Stimulated activated CD8-positive, alpha-beta memory T cell treated with anti-CD3 and anti-CD28 coated beads, Interleukin-4, amount 100 ng/mL, for 4 hours (primary cell): ENCODE results near the gene HOXC13.

Experiments
- DNase-seq, 2 donors: peaks; one replicate each; pipeline ENCODE4 v3.0.0-alpha.2; 2020; ENCODE audit warnings: low read depth in 2 of 2, low spot score in 1 of 2

HOXC13 gene, protein sequence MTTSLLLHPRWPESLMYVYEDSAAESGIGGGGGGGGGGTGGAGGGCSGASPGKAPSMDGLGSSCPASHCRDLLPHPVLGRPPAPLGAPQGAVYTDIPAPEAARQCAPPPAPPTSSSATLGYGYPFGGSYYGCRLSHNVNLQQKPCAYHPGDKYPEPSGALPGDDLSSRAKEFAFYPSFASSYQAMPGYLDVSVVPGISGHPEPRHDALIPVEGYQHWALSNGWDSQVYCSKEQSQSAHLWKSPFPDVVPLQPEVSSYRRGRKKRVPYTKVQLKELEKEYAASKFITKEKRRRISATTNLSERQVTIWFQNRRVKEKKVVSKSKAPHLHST

GRCh38 chr12:53938326-53939140, at the start of gene HOXC13:
TSS of gene HOXC13 (plus strand) at chr12:53938831. CDS start at chr12:53938907, 76 bp downstream.
- DNase-seq: no peak

DNA sequence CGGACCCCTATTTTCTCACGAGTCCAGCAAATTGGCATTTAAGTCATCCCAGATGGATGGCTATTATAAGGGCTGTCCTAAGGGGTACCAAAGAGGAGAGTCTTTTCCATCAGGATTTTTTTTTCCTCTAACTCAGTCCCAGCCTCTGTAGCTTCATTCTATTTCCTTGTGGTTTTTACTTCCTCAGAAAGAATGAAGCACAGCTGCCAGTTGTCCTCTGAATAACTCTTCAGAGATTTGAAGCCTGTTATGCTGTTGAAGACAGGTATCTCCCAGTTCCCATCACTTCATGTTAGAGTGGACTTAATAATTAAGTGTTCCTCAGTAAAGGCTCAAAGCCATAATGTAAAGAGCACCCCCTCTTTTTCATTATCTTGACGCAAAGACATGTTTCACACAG, 48.5 kb upstream of the HOXC13 start:
- DNase-seq: no peak

DNA sequence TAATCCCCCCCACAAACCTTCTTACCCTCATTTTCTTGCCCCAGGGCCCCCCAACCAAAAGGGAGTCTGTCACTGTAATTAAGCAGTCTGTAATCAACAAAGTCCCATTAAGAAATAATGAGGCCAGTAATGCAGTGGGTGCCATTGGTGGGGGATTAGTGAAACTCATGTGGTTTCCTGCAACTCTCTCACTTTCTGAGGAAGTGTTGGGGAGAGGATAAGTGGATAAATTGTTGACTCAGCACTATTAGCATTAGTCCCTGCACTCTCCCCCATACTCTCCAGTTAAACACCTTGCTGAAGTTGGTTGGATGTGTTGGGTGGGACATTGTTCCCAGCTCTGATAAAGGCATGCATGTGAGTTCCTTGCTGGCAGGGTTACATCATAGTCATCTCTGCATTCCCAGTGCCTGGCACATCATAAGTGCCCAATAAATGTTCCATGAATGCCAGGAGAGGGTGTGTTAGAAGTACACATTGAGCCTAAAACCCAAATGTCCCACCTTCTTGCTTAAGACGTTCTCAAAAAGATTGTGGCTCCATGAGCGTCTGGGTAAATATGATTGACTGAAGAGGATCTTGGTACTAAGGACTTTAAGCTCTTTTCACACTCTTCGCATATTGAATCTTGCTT, 45.8 kb upstream of the HOXC13 start:
- DNase-seq: no peak

GRCh38 chr12:53899230-53899629, 39.4 kb upstream of the HOXC13 start:
- no peak for DNase-seq

GRCh38 chr12:53907103-53907502, 31.5 kb upstream of the HOXC13 start:
- DNase-seq: no peak

DNA sequence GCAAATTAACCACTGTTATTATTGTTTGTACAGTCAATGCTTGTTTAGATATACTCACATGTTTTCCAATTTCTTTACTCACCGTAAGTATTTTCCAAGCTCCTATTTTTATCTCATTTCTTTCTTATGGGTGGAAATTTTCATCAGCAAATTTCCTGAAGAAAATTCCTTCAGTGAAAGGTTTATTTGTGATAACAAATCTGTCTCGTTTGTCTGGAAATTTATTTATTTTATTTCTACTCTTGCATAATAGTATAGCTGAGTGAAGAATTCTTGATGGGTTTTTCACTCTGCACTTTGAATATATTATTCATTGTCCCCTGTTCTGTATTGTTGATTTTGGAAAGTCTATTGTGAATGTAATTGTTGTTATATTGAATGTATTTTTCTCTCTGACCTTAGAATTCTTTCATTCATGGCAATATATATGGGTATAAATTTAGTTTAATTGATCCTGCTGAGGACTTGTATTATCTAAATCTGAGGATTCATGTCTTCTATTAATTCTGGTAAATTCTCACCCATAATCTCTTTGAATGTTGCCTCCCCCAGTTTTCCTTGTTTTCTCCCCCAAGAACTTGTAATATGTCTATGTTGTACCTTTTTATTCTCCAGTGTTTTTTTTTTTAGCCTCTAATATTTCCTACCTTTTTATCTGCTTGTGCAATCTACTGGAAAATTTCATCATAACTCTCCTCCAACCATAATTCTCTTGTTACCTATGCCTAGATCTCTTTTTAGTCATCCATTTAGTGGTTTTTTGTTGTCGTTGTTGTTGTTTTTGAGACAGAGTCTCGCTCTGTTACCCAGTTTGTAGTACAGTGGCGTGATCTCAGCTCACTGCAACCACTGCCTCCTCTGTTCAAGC, 21.6 kb upstream of the HOXC13 start:
- DNase-seq: no peak

DNA sequence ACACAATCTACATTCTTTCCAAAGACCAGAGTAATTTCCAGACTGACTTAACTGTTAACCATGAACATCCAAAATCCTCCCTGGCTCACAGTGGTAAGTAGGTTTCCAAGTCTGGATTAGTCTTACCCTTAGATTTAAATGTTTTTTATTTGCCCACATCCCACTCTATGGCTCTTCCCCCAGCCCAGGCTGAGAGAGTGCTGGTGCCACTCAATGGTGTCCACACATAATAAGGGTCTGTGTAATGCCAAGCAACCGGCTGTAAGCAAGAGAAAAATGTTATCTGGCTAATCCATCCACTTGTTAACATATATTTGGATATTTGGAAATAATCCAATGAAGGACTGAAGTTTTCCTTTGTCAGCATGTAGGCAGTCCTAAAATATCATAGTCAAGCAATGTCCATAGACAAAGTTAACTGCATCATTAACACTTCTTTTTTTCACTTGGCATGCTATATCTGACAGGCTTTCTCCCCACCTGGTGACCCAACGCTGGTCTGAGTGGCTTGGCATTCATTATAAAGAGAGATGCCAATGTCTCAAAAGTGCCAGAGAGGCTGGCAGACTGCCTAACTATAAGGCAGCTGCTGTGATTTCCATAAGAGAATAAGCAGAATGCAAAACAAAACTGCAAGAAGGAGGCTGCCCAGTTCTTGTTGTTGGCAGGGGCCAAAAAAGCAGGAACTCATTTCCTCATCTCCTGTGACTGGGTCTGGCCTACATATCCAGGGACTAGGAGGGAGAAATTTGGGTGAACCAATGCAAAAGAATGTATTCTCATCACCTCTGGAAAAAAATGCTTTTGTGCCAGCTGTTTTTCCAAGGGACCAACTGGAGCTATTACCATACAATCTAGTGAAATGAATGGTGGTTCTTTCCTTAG, 13.9 kb upstream of the HOXC13 start:
- DNase-seq: no peak

DNA sequence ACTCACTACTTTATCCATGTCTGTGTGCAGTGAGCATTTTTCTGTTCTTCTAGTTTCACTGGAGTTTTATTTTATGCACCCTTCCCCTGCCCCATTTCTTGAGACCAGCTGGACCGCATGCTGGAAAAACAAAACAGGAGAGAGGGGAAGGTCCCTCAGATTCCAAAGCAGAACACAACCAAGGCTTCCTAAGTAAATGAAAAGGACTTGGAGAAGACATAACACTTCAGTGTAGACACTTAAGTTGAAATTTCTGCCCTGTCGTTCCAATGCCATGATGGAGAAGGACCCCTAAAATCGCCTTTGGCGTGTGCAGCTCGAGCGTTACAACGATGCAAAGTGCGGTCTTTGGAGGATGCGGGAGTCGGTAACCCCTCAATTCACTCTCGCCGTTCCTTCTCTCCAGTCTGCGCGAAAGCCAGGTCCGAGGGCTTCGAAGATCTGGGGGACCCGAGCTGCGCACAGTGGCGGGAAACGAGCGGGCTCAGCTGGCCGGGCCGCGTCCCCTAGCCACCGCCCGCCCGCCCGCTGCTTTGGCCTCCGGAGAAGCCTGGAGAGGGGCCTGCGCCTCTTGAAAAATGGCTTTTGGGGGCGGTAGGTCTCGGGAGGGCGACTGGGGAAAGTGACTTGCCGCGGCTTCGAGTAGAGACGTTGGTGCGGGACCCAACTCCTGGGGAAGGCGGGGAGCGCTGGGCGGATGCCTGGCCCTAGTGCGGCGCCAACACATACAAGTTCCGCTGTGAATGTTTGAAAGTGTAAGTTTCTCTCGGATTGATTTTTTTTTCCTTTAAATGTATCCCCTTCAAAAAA, 11.2 kb upstream of the HOXC13 start:
- DNase-seq: no peak

DNA sequence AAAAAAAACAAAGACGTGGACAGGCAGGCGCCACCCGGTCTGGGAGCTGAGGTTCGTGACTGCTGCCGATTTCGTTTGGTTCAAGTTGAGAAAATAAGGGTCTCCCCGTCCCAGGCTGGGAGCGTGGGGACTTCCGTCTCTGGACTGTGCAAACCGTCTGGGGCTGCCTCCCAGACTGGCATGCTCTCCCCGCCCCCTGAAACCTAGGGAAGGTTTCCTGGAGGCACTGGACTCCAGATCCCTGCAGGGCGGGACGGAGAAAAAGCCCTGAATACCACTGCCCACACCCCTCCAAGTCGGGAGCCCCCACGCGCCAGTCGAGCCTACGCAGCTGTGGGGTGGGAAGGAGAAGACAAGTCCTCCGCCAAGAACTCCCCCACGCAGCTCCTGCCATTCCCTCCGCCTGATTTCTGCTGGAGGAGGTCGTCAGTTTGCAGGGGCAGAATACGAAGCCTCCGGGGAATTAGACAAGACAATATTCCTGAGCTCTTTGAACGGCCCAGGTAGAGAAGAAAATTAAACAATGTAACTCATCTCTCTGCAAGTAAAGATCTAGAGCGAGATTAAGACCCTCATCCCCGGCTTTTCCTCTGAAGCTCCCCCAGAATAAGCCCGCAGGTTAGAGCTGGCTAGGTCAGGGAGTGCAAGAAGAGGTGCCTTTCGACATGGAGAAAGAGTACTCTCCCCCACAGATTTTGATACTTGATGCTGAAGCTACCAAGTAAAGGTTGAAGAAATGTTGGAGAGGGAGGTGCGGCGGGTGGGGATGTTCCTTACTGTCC, 10.4 kb upstream of the HOXC13 start:
- no peak for DNase-seq

GRCh38 chr12:53929527-53929926, 9.1 kb upstream of the HOXC13 start:
- no peak for DNase-seq

- DNase-seq: no peak
Observed at GRCh38 chr12:53930591-53931255, 7.9 kb upstream of the HOXC13 start.

GRCh38 chr12:53931844-53932581, 6.6 kb upstream of the HOXC13 start:
- DNase-seq: no peak

DNA sequence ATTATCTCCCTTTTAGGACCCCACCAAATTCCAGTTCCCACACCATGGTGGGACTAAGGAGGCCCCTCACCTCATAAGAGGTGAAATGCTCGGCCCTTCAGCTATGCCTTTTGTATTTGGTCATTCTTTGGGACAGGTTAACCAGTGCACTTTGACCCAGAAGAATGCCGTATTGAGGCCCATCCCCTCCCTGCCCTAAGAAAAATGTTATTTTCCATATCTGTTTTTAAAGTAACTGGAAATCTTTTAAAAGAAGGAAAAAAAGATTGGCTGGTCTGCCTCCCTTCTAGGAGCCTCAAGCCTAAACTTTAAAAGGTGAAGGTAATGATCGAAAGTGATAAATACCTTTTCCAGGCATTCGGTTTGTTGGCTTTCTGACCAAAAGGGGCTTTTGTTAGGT, 5.7 kb upstream of the HOXC13 start:
- DNase-seq: no peak

DNA sequence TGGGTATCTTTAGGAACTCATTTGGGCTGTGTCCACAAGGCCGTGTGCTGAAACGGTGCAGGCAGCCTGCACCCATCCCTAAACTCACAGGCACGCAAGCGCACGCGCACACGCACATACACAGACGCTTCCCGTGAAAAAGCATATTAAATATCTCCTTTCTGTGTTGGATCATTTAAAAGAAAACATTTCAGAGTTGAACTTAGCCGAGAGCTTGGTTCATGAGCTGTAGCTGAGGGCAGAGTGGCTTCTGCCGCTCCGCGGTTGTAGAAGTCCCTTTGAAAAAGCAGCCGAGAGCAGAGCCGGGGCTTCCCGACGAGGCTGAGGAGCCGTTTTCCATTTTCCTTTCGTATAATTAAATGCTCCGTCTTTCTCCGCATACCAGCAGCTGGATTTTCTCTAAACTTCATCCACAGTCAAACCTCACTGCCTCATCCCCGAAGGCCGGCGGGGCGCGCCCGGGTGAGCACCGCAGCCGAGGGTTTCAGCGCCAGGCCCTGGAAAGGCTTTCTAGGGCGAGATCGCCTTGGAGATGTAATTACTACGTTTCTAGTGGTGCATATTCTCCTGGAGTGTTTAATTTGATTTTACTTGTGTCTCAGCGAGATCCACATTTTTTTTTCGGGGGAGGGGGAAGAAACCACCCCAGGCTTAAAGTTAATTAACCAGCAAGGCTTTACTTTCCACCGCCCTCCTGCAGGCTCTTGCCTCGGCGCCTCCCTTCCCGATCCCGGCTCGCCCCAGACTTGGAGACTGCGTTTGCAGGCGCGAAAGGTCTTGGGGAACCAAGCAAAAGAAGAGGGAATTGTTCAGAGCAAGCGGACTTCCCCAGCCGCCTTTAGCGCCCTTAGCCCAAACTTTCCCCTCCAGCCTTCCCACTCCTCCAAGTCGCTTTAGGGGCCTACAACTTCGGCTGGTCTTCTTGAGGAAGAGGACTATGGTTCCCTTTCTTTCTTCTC, 3.0 kb upstream of the HOXC13 start:
- DNase-seq: no peak

GRCh38 chr12:53937099-53937498, 1.5 kb upstream of the HOXC13 start:
- DNase-seq: no peak
